ENCODE data around the gene MRPL41.
"Not testable (repeated sequence)": the region's sequence is repeated elsewhere in the genome, so short reads cannot be mapped to it uniquely, and the experiment has no call there.

Gene MRPL41

GRCh38 chr9:137588311-137588710 is 36.6 kb downstream of the MRPL41 start:
- no peak for DNase-seq

- no peak for DNase-seq
Measured at GRCh38 chr9:137588891-137589290, 37.2 kb downstream of the MRPL41 start.

DNA sequence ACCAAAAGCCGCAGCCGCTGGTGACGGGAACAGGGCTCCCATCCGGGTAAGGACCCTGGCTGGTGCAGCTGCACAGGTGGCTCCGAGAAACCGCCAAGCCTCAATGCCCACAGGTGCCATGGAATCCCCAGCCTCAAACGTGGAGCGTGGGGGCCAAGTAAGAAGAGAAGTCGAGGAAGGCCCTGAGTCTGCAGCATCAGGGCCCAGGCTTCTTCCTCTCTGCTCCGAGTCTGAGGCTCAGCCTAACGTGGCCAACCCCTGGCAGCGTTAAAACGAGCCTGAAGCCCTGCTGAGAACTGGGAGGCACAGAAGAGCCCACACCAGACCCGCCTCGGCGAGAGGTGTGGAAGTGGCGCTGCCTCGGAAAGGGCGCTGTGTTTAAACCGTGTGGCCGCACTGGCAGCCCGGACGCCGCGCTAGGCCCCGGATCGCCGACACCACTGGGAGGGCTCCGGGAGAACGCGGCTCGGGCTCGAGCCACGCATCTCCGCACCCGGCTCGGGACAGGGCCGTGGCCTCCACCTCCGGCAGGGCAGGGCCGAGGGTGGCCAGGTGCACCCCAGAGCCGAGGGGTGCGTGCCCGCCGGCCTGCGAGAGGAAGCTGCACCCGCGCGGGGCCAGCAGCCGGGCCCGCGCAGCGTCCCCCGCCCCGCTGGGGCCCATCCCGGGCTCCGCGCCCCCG is 37.9 kb downstream of the MRPL41 start:
- no peak for DNase-seq

DNA sequence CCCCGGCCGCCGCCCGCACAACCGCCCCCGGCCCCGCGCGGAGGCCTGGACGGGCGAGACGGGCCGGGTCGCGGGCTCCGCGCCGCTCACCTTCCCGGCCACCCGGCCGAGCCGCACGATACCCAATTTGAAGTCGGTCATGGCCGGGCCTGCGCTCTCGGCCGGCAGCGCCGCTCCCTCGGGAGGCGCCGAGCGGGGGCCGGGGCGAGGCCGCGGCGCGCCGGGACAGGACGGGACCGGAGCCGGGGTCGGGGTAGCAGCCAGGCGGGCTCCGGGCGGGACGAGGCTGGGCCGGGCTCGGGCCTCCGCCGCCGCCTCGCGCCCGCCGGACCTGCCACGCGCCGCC is 38.4 kb downstream of the MRPL41 start:
- DNase-seq: no peak

DNA sequence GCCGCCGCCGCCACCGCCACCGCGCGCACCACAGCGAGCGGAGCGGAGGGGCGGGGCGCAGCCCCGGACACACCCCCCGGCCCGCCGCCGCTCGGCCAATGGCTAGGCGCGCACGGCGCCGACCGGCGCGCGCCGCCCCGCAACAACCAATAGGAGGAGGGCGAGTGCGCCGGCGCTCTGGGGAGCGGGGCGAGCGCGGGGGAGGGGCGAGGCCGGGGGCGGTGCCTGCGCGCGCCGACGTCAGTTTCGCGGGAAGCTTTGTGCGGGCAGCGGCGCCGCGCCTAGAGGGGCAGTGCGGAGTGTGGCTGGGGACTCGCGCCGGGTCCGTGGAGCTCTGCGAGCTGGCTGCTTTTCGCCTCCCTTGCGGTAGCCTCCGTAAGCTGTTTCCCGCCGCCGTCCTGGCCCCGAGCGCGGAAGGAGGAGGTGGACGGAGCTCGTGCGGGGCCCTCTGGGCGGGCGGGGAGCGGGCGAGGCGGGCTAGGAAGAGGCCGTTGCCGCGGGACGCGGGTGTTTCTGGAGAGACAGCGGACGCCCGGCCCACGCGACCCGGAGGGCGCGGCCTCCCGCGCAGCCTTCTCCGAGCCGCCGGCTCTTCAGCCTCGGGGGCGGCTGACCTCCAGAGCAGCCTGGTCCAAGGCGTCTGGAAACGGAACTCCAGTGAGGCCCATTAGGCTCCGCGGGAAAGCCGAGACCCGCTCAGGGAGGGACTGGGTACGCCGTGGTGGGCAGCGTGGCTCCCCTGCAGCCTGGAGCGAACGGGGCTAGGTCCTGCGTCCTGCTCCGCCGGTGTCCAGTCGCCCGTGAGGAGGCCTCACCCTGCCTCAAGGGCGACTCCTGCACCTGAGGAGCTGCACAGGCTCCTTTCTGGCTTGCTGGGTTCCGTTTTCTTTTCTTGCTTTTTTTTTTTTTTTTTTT is 39.0 kb downstream of the MRPL41 start, which contains the start of gene ZMYND19:
ZMYND19 (minus strand) TSS at position 44 of the 915 bp plus-strand sequence. CDS start 249 bp downstream, outside the sequence.
- peak; percentile 89 for DNase-seq

GRCh38 chr9:137592767-137593166 is 41.1 kb downstream of the MRPL41 start:
- no peak for DNase-seq

DNA sequence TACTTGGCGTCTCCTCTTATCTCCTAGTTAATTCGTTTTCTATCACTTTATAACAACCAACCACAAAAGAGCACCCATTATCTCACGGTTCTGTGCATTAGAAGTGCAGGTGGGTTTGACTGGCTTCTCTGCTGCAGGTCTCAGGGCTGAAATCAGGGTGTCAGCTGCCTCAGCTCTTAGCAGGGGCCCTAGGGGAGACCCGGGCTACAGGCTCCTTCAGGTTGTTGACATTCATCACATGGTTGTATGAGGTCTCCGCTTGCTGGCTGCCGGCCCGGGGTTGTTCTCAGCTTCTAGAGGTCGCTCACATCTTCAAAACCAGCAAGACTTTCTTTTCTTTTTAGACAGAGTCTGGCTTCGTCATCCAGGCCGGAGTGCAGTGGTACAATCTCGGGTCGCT is 41.5 kb downstream of the MRPL41 start:
- DNase-seq: no peak

GRCh38 chr9:137596577-137596976 is 44.9 kb downstream of the MRPL41 start:
- not testable (repeated sequence) for DNase-seq

GRCh38 chr9:137598943-137599342 is 47.3 kb downstream of the MRPL41 start:
- no peak for DNase-seq
